Measurements from ENCODE around the gene FYCO1.

GRCh38 chr3:45978006-45978761 lies 17.4 kb downstream of the FYCO1 start:
- TF ChIP-seq POLR2A (IDR thresholded peaks at IDR 0.05) (no peak), CTCF (IDR thresholded peaks at IDR 0.05) (no peak), EP300 (IDR thresholded peaks at IDR 0.05) (no peak), POLR2AphosphoS5 (IDR thresholded peaks at IDR 0.05) (no peak)
